Measurements from ENCODE around the gene ELP5.
A peak's percentile ranks its signal among the peaks of the same experiment; 100 is the strongest.
"Not testable (repeated sequence)": the region's sequence is repeated elsewhere in the genome, so short reads cannot be mapped to it uniquely, and the experiment has no call there.

Gene ELP5

GRCh38 chr17:7235693-7236665, 16.0 kb upstream of the ELP5 start:
- no peak overlapping the region for H3K4me3 ChIP-seq (ENCODE audit: low read depth, low read length)

DNA sequence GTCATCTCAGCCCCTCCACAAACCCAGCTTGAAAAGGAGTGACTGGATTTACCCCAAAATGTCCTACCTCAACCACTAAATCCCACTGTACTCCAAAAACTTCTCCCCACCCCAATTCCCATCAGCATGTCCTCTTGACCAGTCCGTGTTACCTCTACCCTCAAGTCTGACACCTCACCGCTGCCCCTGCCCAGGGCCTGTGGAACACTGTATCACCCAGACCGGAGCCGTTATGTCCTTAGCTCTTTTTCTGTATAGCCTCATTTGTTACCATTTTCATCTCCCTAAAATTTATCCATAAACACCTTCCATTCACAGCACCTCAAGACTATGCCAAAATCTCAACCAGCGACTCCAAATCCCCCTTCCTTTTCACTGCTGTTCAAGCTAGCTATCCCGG, 15.2 kb upstream of the ELP5 start:
- no peak overlapping the region for H3K4me3 ChIP-seq (ENCODE audit: low read depth, low read length)

- H3K4me3 ChIP-seq (ENCODE audit: low read depth, low read length): peak overlapping the region; percentile 33
Measured at GRCh38 chr17:7237266-7237760, 14.7 kb upstream of the ELP5 start.

- peak overlapping the region; percentile 62 for H3K4me3 ChIP-seq (ENCODE audit: low read depth, low read length)
Measured at GRCh38 chr17:7237761-7238419, 14.1 kb upstream of the ELP5 start.

DNA sequence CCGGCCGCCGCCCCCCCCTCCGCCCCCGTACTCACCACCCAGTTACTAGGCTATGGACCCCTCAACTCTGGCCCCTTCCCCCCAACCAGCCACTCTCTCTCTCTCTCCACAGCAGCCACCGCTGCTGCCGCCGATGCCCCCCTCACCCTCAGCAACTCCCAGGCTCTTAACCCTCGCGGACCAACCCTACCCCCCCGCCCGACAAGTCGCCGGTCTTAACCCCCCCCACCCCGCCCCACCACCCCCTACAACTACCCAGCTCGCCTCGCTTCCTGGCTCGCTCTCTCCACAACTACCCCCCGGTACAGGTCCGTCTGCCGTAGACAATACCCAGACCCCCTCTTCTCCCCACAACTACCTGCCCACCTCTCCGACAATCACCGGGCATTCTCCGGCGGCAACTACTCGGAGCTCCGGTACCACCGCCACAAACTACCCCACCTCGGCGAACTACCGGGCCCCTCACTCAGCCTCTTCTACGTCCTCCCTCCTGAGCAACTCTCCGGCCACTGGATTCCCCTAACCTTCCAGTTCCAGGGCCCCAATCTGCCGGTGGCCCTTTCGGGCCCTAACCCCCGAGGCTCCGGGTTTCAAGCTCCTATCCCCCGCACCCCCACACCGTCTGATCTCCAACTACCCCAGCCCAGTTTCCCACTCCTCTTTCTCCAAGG, 13.5 kb upstream of the ELP5 start:
- peak overlapping the region; percentile 97 for H3K4me3 ChIP-seq (ENCODE audit: low read depth, low read length)

- peak within 1 kb of the TSS; percentile 97 for H3K4me3 ChIP-seq (ENCODE audit: low read depth, low read length)
Measured at GRCh38 chr17:7239091-7240027, 12.7 kb upstream of the ELP5 start, which contains the start of gene PHF23. PHF23 (minus strand) TSS chr17:7239457; CDS start chr17:7239279, 178 bp downstream.

DNA sequence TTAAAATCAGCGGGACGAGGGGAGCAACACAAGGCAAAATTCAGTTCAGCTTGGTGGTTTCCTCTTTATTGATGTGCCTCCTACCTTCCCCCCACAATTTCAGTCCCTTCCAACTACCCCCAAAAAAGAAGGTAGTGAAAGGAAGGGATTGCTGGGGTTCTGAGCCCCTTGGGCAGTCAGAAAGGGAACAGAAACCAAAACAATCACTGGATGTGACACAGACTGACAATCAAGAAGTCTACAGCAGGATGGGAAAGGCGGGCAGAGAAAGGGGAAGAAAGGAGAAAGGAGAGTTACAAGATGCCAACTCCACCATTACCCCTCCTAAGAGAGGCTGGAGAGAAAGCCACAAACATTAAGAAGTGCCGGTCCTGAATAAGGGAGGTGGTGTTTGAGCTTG, 11.6 kb upstream of the ELP5 start:
- no peak overlapping the region for H3K4me3 ChIP-seq (ENCODE audit: low read depth, low read length)

GRCh38 chr17:7241090-7241733, 10.8 kb upstream of the ELP5 start:
- H3K4me3 ChIP-seq (ENCODE audit: low read depth, low read length): peak overlapping the region; percentile 85

- peak within 1 kb of the TSS; percentile 85 for H3K4me3 ChIP-seq (ENCODE audit: low read depth, low read length)
Measured at GRCh38 chr17:7241783-7242716, 10.0 kb upstream of the ELP5 start, which contains the start of gene GABARAP. GABARAP (minus strand) TSS chr17:7242449; CDS start chr17:7242330, 119 bp downstream.

DNA sequence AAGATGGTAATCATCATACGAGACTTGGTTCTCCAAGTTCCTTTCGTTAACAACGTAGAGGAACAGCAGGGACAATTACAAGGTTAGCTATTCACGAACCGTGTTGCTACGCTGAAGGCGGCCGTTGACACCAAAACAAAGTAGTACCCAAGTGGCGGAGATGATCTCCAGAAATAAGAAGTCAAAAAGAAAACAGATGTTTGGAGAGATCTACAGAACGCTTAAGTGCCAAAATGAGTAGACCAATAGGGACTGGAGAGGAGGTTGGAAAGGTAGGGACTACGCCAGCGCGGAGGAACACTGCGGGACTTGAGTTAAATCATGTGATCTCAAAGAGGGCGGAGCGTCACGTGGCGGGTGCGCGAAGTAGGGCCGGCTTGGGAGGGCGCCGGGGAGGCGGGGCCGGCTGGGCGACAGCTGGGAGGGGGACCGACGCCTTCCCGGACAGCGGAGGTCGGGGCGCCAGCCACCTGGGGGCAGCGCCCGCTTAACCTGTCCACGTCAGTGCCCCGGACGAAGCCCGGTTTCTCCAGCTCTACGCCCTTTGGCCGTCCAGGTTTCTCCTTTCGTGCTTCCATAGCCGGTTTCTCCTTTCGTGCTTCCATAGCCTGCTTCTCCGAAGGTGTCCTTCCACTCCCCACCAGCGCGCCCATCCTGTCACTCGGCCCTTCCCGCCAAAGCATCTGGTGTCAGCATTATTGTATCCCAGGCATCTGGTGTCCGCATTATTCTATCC, 9.1 kb upstream of the ELP5 start:
- peak overlapping the region; percentile 85 for H3K4me3 ChIP-seq (ENCODE audit: low read depth, low read length)

DNA sequence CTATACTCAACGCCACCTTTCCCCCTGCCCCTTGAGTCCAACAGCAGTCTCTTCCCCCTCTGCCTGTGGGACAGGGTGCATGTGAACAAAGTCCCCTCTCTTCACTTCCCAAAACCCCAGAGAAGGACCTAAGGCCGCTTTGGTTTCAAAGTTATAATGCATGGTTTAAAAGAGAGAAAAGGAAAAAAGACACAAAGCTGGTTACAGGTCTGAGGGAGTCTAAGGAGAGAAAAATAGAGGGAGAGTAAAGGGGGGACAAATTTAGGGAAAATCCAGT, 8.6 kb upstream of the ELP5 start:
- peak overlapping the region; percentile 85 for H3K4me3 ChIP-seq (ENCODE audit: low read depth, low read length)

DNA sequence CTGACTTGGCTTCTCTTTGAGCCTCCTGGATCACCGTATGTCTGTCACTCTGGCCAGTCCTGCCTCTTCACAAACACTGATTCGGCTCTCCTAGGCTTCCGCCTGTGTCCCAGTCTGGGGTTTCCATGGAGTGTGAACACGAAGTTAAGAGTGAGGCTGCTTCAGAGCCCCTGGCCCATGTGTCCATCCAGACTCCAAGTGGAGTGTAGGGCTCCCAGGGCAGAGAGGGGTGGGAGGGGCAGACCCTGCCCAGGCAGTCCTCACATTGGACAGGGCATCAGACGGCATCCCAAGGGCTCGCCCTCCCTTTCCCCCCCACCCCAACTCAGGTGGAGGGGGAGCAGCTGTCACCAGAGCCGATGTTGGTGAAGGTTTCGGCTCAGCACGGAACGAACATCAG, 8.2 kb upstream of the ELP5 start:
- not testable (repeated sequence) for H3K4me3 ChIP-seq (ENCODE audit: low read depth, low read length)

DNA sequence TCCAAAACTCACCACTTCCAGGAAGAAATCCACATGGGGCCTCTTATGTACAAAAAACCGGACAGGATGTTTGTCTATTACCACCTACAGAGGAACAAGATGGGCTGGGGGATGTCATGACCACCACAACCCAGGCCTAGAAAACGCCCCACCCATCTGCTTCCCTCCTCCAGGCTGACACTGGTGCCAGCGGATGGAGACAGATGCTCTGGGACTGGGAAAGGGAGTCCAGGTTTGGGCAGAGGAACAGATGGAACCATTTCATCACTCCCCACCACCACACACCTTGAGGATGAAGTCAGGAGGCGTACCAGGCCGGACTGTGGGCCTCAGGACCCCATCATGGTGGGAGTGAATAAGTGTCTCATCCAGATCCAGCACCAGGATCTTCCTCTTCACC, 5.2 kb upstream of the ELP5 start:
- no peak overlapping the region for H3K4me3 ChIP-seq (ENCODE audit: low read depth, low read length)

DNA sequence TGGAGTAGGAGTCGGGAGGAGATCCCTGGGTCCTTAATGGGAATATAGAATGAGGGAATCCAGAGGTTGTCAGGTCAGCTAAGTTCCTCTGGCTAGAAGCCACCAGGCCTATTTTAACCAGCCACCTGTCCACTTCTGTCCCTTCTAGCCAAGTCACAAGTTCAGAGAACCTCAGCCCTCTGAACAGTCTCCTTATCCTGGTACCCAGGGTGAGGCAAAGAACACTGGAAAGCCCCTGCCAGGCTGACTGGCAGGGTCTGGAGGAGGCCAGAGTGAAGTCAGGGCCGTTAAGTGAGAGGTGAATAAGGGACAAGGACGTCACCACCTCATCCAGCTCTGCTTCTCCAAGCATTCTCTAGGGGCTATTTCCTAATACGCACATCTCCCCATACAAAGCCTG, 3.2 kb upstream of the ELP5 start:
- no peak overlapping the region for H3K4me3 ChIP-seq (ENCODE audit: low read depth, low read length)

DNA sequence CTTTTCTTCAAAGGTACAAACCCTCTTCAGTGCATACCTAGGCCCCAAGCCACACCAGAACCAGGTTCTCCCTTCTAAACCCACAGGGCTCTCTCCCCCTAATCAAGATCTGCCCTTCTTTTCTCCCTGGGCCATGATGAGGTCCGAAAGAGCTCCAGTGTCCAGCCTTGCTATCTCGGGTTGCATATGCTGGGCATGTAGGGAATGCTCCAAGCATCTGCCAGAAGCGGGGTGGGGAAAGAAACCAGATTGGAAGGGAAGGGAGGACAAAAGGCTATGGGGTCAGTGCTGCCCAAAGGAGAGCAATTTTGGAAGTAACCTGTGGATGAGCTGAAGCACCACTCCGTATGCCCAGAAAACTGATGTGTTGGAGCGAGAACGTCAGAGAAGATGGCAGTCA, 2.8 kb upstream of the ELP5 start:
- no peak overlapping the region for H3K4me3 ChIP-seq (ENCODE audit: low read depth, low read length)

DNA sequence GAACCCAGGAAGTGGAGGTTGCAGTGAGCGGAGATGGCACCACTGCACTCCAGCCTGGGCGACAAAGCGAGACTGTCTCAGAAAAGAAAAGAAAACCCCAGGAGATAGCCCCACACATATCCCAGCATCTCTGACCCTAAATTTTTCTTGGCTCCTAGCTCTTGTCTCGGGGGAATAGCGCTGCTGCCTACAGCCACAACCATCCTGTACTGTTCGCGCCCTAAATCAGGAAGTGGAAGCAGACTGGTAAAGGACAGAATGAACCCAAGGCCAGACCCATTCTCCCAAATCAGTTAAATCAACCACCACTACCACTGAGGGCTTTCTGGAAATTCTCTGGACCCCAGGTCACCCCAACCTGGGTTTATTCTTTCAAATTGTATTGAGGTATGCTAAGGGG, 2.2 kb upstream of the ELP5 start:
- H3K4me3 ChIP-seq (ENCODE audit: low read depth, low read length): no peak overlapping the region

GRCh38 chr17:7250695-7251627, 1.1 kb upstream of the ELP5 start:
- peak overlapping the region; percentile 76 for H3K4me3 ChIP-seq (ENCODE audit: low read depth, low read length)
